Epithelial cell of alveolus of lung (primary cell): ENCODE measurements around the gene IL17C. TPM values are rescaled to one million over a fixed set of nuclear protein-coding genes. Genes with fewer than 3 reads are reported as not detected.

Experiments
- total RNA-seq: library from RNA; depleted of rRNA; stranded (reverse); fragments of >200 nt; gene quantifications from 2 replicates; pipeline ENCODE4 v1.2.1, GENCODE V29; 2015

IL17C gene, protein sequence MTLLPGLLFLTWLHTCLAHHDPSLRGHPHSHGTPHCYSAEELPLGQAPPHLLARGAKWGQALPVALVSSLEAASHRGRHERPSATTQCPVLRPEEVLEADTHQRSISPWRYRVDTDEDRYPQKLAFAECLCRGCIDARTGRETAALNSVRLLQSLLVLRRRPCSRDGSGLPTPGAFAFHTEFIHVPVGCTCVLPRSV
- total RNA-seq = 1.3 TPM in 1 of 2 replicates, not detected in the other

DNA sequence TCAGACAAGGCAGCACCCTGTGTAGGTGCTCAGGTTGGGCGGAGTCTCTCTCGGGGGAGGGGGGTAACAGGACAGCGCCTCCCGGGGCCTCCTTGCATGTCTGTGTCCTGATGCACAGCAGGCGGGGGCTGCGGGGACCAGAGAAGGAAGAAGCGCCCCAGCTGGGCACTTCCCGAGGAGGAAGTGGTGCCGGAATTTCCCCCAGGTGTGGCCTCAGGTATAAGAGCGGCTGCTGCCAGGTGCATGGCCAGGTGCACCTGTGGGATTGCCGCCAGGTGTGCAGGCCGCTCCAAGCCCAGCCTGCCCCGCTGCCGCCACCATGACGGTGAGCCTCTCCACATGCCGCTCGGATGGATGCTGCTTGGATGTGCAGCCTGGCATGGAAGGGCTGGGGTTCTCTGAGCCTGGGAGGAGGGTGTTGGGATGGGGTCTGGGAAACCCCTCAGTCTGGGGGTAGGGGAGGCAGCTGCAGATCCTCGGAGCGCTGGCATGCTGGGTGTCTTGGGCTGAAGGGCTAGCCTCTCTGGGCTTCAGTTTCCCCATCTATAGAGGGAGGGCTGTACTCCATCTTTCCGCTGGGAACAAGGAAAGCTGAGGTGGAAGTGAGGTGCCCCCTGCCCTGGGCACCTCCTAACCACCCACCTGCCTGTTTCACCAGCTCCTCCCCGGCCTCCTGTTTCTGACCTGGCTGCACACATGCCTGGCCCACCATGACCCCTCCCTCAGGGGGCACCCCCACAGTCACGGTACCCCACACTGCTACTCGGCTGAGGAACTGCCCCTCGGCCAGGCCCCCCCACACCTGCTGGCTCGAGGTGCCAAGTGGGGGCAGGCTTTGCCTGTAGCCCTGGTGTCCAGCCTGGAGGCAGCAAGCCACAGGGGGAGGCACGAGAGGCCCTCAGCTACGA, at the start of gene IL17C:
IL17C (plus strand) TSS at position 250 of the 908 bp plus-strand sequence; CDS start at position 320, 70 bp downstream.

DNA sequence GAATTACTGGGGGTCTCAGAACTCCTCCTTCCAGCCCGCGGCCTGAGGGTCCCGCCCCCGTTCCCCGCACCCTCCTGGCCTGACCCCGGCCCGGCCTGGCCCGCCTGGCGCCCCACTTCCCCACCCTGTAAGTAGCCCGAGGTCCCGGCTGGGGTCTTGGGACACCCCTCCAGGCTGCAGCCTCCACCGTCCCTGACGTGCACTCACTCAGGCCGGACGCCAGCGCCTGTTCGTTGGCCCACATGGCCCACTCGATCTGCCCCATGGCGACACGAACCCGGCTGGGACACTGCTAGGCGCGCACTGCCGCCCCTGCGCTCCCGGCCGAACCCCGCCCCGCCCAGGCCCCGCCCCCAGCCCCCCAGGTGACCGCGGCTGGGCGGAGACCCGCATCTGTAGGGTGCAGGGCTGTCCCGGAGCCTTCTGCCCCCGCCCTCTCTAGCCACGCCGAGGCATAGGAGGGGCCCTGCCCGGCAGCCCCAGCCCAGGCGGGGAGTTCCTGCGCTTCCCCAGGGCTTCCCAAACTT, 12.4 kb downstream of the IL17C start, which contains the start of gene CYBA:
CYBA (minus strand) TSS at position 305 of the 527 bp plus-strand sequence; CDS start at position 265, 40 bp downstream.

DNA sequence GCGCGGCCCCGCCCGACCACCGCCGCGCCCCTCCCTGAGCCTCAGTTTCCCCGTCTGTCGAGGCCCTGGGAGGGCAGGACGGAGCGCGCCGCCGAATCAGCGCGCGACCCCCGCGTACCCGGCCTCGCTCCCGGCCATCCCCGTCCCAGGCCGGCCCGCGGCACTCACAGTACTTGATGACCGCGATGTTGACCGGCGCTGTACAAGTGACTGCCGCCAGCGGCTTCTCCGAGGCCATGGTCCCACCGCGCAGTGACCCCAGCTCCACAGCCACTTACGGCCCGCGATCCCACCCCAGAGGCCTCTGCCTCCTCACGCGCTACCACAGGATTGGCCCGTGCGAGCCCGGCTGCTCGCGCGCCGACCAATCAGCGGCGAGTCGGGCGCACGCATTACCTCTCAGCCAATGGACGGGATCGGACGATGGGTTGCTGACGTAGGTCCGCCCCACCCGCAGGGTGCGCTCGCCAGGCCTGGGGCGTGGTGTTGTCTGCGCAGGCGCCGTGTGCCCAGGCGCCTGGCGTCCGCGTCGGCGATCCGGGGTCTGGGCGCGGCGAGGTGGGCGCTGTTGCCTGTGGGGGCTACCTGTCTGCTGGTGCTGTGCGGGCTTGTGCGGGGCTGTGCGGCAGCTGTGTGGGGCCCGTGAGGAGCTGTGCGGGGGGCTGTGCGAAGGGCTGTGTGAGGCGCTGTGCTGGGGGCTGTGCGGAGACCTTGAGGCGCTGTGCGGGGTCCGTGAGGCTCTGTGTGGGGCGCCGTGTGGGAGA, 24.7 kb downstream of the IL17C start, which contains the start of gene MVD:
MVD (minus strand) TSS at position 249 of the 764 bp plus-strand sequence; CDS start at position 238, 11 bp downstream.

DNA sequence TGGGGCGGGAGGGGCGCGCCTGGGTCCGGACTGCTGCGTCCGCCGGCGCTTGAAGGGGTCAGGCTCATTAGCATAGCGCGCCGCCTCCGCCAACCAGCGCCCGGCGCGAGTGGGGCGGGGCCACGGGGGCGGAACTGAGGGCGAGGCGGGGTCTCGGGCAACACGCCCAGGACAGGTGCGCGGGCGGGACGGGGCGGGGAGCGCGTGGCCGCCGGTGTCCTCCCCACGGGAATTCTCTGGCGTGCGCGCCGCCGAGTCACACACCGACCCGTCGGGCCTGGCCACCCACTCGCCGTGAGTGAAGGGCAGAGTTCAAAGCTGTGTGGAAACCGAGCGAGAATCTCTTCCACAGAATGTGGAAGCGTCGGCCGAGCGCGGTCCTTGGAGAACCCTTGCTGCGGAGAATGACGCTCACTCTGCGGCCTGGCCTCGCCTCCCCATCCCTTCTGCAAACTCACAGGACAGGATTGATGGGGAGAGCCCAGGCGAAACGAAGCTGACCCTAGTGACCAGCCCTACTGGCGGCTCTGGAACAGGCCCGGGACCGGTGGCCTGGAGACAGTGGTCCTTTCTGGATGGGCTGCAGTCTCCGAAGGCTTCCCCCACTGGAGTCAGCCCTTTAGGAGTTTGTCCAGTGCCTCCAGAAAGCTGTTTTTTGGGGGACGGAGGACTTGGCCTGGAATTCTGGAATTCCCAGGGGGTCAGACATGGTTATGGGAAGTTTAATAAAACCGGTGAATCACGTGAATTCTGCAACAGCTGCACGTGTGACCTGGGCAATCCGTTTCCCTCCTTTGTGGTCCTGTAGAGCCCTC, 48.3 kb downstream of the IL17C start, which contains the start of gene SNAI3:
SNAI3 (minus strand) TSS at position 69 of the 815 bp plus-strand sequence. CDS start 101 bp downstream, outside the sequence.

Other genes starting within 250 kb of the IL17C start
- gene ZFPM1, start 185.3 kb upstream of the IL17C start, total RNA-seq = 1.0 and 3.8 TPM in 2 replicates
- 13.1 and 23.2 TPM in 2 replicates for gene ZC3H18, start 68.2 kb upstream of the IL17C start, total RNA-seq
- gene CYBA, start 12.5 kb downstream of the IL17C start, total RNA-seq = 229 and 600 TPM in 2 replicates
- 40.2 and 140 TPM in 2 replicates for gene MVD, start 24.5 kb downstream of the IL17C start, total RNA-seq
- gene SNAI3, start 47.9 kb downstream of the IL17C start, total RNA-seq = 0.26 TPM in 1 of 2 replicates, not detected in the other
- 28.7 and 34.6 TPM in 2 replicates for gene RNF166, start 67.8 kb downstream of the IL17C start, total RNA-seq
- 13.6 and 20.8 TPM in 2 replicates for gene CTU2, start 67.9 kb downstream of the IL17C start, total RNA-seq
- 63.6 and 160 TPM in 2 replicates for gene PIEZO1, start 146.6 kb downstream of the IL17C start, total RNA-seq
- 35.5 and 36.7 TPM in 2 replicates for gene CDT1, start 165.2 kb downstream of the IL17C start, total RNA-seq
- gene APRT, start 173.4 kb downstream of the IL17C start, total RNA-seq = 111 and 212 TPM in 2 replicates
- 19.0 and 40.9 TPM in 2 replicates for gene GALNS, start 218.4 kb downstream of the IL17C start, total RNA-seq
- 32.6 and 40.5 TPM in 2 replicates for gene TRAPPC2L, start 218.6 kb downstream of the IL17C start, total RNA-seq
- gene PABPN1L, start 228.1 kb downstream of the IL17C start, total RNA-seq = not detected in 2 replicates